H1 (cell line): Measurements from ENCODE around the gene TMEM174. TPM values are rescaled to one million over a fixed set of nuclear protein-coding genes. Genes with fewer than 3 reads are reported as not detected.
A peak's percentile ranks its signal among the peaks of the same experiment; 100 is the strongest.

ENCODE experiments used
- CTCF ChIA-PET: fragments of 300-600 bp; sonication (Branson Sonifier 250); formaldehyde crosslinking; loops from one replicate; lab custom pipeline; 2021; ENCODE audit not compliant: partially characterized antibody; lab: Charles Lee
- POLR2A ChIA-PET: fragments of 300-600 bp; sonication (Branson Sonifier 250); formaldehyde crosslinking; loops from one replicate; lab custom pipeline; 2021; ENCODE audit warnings: inconsistent platforms; ENCODE audit not compliant: partially characterized antibody; lab: Charles Lee
- DNase-seq, 2 experiments: peaks; one replicate each; pipeline versions ENCODE4 v3.0.0 to v3.0.0-alpha.2; 2010 to 2022; ENCODE audit warnings: low spot score in 2 of 2, low read depth in 1 of 2, mixed read lengths in 1 of 2
- FAIRE-seq: peaks from 2 replicates; lab custom pipeline; 2011; peaks lifted over from hg19 to GRCh38; lab: Jason Lieb, UNC
- H2AFZ ChIP-seq: 2 replicates; pipeline ENCODE4 v1.8.1; 2012; ENCODE audit warnings: low read length, inconsistent platforms
- H2AK5ac ChIP-seq: 2 replicates; pipeline ENCODE4 v1.6.1; 2013; ENCODE audit warnings: low read depth, low read length
- H2BK120ac ChIP-seq: replicated peaks from 2 replicates; pipeline ENCODE3; 2013; ENCODE audit warnings: low read depth, low read length, inconsistent platforms
- H2BK12ac ChIP-seq: 2 replicates; pipeline ENCODE4 v1.6.1; 2013; ENCODE audit warnings: low read depth, low read length
- H2BK15ac ChIP-seq: 2 replicates; pipeline ENCODE4 v1.6.1; 2013; ENCODE audit warnings: low read length
- H2BK20ac ChIP-seq: 2 replicates; pipeline ENCODE4 v1.6.1; 2013; ENCODE audit warnings: low read length
- H2BK5ac ChIP-seq: 2 replicates; pipeline ENCODE4 v1.6.1; 2013; ENCODE audit warnings: low read depth, low read length
- H3K14ac ChIP-seq: 2 replicates; pipeline ENCODE4 v1.6.1; 2013; ENCODE audit warnings: inconsistent platforms; ENCODE audit not compliant: insufficient read length
- H3K18ac ChIP-seq: 2 replicates; pipeline ENCODE4 v1.6.1; 2013; ENCODE audit warnings: low read length; ENCODE audit errors: extremely low read depth
- H3K23ac ChIP-seq: 2 replicates; pipeline ENCODE4 v1.6.1; 2013; ENCODE audit warnings: inconsistent platforms; ENCODE audit not compliant: insufficient read length
- H3K23me2 ChIP-seq: 2 replicates; pipeline ENCODE4 v1.6.1; 2013; ENCODE audit warnings: low read depth, low read length
- H3K27ac ChIP-seq: 2 replicates; pipeline ENCODE4 v1.6.1; 2011; ENCODE audit warnings: low read depth, low read length, inconsistent platforms
- H3K27me3 ChIP-seq, 4 experiments: replicated peaks in 1 of 4; 1 replicate in 1 of 4; 2 replicates in 3 of 4; pipeline versions ENCODE4 v1.6.1 to v1.8.1; 2011 to 2013; ENCODE audit warnings: low read length in 3 of 4, mild to moderate bottlenecking in 3 of 4, inconsistent platforms in 2 of 4, mixed read lengths in 2 of 4, moderate library complexity in 1 of 4; ENCODE audit not compliant: control insufficient read depth in 3 of 4, insufficient read depth in 3 of 4; ENCODE audit errors: extremely low read depth in 1 of 4
- H3K36me3 ChIP-seq, 4 experiments: 2 replicates each; pipeline versions ENCODE4 v1.6.1 to v1.8.1; 2011 to 2013; ENCODE audit warnings: mild to moderate bottlenecking in 4 of 4, low read length in 3 of 4, moderate library complexity in 2 of 4, control low read depth in 1 of 4, inconsistent platforms in 1 of 4; ENCODE audit not compliant: insufficient read depth in 4 of 4, control insufficient read depth in 2 of 4
- H3K4ac ChIP-seq: replicated peaks from 2 replicates; pipeline ENCODE3; 2013; ENCODE audit warnings: low read length, low read depth, mixed read lengths, inconsistent platforms; ENCODE audit not compliant: insufficient read length
- H3K4me1 ChIP-seq, 4 experiments: replicated peaks in 1 of 4; 1 replicate in 1 of 4; 2 replicates in 3 of 4; pipeline versions ENCODE4 v1.6.1 to v1.8.1; 2011 to 2013; ENCODE audit warnings: low read length in 3 of 4, inconsistent platforms in 2 of 4, mixed read lengths in 1 of 4; ENCODE audit not compliant: insufficient read depth in 4 of 4, control insufficient read depth in 3 of 4
- H3K4me2 ChIP-seq, 2 experiments: 2 replicates each; pipeline versions ENCODE4 v1.6.1 to v1.8.1; 2011 to 2013; ENCODE audit warnings: low read depth in 2 of 2, low read length in 2 of 2, control low read depth in 1 of 2, inconsistent platforms in 1 of 2, mild to moderate bottlenecking in 1 of 2; ENCODE audit not compliant: insufficient read depth in 1 of 2
- H3K4me3 ChIP-seq, 4 experiments: fragments of 200-600, 300-600 bp in 1 of 4; sonication (generic), shearing (Covaris generic), sonication (Bioruptor Twin) in 1 of 4; 2 replicates each; pipeline versions ENCODE4 v1.5.1 to v1.8.1; 2011 to 2016; ENCODE audit warnings: low read length in 4 of 4, low read depth in 3 of 4, control low read depth in 2 of 4, inconsistent platforms in 2 of 4, mild to moderate bottlenecking in 2 of 4, mixed read lengths in 1 of 4, moderate library complexity in 1 of 4; ENCODE audit not compliant: insufficient read depth in 2 of 4; ENCODE audit errors: extremely low read depth in 1 of 4
- H3K56ac ChIP-seq: replicated peaks from 2 replicates; pipeline ENCODE3; 2013; ENCODE audit warnings: low read depth, mild to moderate bottlenecking, mixed read lengths, low read length, inconsistent platforms; ENCODE audit not compliant: insufficient read length
- H3K79me1 ChIP-seq: 2 replicates; pipeline ENCODE4 v1.6.1; 2013; ENCODE audit warnings: low read depth, low read length, control low read depth
- H3K79me2 ChIP-seq, 2 experiments: 2 replicates each; pipeline versions ENCODE4 v1.6.1 to v1.8.1; 2012 to 2013; ENCODE audit warnings: low read length in 2 of 2, mild to moderate bottlenecking in 2 of 2, inconsistent platforms in 1 of 2; ENCODE audit not compliant: insufficient read depth in 2 of 2, control insufficient read depth in 1 of 2
- H3K9ac ChIP-seq, 4 experiments: replicated peaks in 1 of 4; 1 replicate in 1 of 4; 2 replicates in 3 of 4; pipeline versions ENCODE4 v1.6.1 to v1.8.1; 2011 to 2013; ENCODE audit warnings: low read depth in 3 of 4, low read length in 3 of 4, control low read depth in 2 of 4, mild to moderate bottlenecking in 2 of 4, moderate library complexity in 2 of 4, inconsistent platforms in 1 of 4; ENCODE audit errors: extremely low read depth in 1 of 4
- H3K9me3 ChIP-seq, 2 experiments: 2 replicates each; pipeline versions ENCODE4 v1.6.1 to v1.8.1; 2012 to 2013; ENCODE audit warnings: mild to moderate bottlenecking in 2 of 2, moderate library complexity in 2 of 2, control low read depth in 1 of 2, inconsistent platforms in 1 of 2, low read depth in 1 of 2, low read length in 1 of 2, mixed read lengths in 1 of 2; ENCODE audit not compliant: insufficient read depth in 2 of 2
- H4K20me1 ChIP-seq, 2 experiments: replicated peaks in 1 of 2; 2 replicates each; pipeline versions ENCODE3 to v1.8.1; 2011 to 2013; ENCODE audit warnings: inconsistent platforms in 2 of 2, low read length in 2 of 2, mild to moderate bottlenecking in 1 of 2; ENCODE audit not compliant: insufficient read depth in 2 of 2, control insufficient read depth in 1 of 2
- H4K5ac ChIP-seq: 2 replicates; pipeline ENCODE4 v1.6.1; 2013; ENCODE audit warnings: low read length, low read depth, mixed read lengths, inconsistent platforms; ENCODE audit not compliant: insufficient read length
- H4K8ac ChIP-seq: 2 replicates; pipeline ENCODE4 v1.8.0; 2013; ENCODE audit warnings: mild to moderate bottlenecking, moderate library complexity, low read length, inconsistent platforms; ENCODE audit not compliant: insufficient read depth; ENCODE audit errors: extremely low read depth
- H4K91ac ChIP-seq: replicated peaks from 2 replicates; pipeline ENCODE3; 2013; ENCODE audit warnings: low read length, mixed read lengths, inconsistent platforms; ENCODE audit not compliant: insufficient read length
- GABPA ChIP-seq: IDR thresholded peaks from 2 replicates; pipeline ENCODE4 v1.6.1; 2011; ENCODE audit warnings: mild to moderate bottlenecking, low read length, moderate library complexity, borderline replicate concordance; ENCODE audit not compliant: insufficient read depth
- KDM4A ChIP-seq: IDR thresholded peaks from one replicate; pipeline ENCODE4 v1.7.1; 2012; ENCODE audit warnings: low read depth, mild to moderate bottlenecking, moderate library complexity, low read length, inconsistent platforms; ENCODE audit not compliant: severe bottlenecking
- KDM5A ChIP-seq: fragments of 200-600 bp; IDR thresholded peaks from 2 replicates; pipeline ENCODE4 v1.7.1; 2012; ENCODE audit warnings: mild to moderate bottlenecking, low read length, inconsistent platforms, mixed read lengths
- RAD21 ChIP-seq, 2 experiments: IDR thresholded peaks in 1 of 2; conservative IDR thresholded peaks in 1 of 2; 2 replicates each; pipeline ENCODE4 v1.6.1; 2011; ENCODE audit warnings: low read depth in 2 of 2, low read length in 2 of 2, improper control_type of control experiment in 1 of 2, inconsistent platforms in 1 of 2, mild to moderate bottlenecking in 1 of 2, moderate library complexity in 1 of 2
- SAP30 ChIP-seq: fragments of 300-600 bp; sonication (generic); IDR thresholded peaks from 2 replicates; pipeline ENCODE4 v1.7.1; 2012; ENCODE audit warnings: low read length, moderate library complexity, mild to moderate bottlenecking, inconsistent platforms; ENCODE audit not compliant: insufficient read depth, insufficient replicate concordance
- SIRT6 ChIP-seq: IDR thresholded peaks from one replicate; pipeline ENCODE4 v1.7.1; 2012; ENCODE audit warnings: low read length, inconsistent platforms
- SRF ChIP-seq: IDR thresholded peaks from 2 replicates; pipeline ENCODE4 v1.6.1; 2011; ENCODE audit warnings: mild to moderate bottlenecking, low read depth, low read length, moderate library complexity
- WGBS, 2 experiments: shearing (Covaris generic) in 1 of 2; methylation state at CpG; one replicate each; pipeline versions ENCODE4 v1.1.6 to v1.1.7; 2013 to 2015; ENCODE audit warnings: low lambda C conversion rate in 2 of 2, mixed read lengths in 2 of 2, inconsistent platforms in 1 of 2, low coverage in 1 of 2, missing lambda C conversion rate in 1 of 2; ENCODE audit not compliant: insufficient replicate concordance in 2 of 2, insufficient coverage in 1 of 2, insufficient read length in 1 of 2; ENCODE audit errors: extremely low coverage in 1 of 2, missing lambda C conversion rate in 1 of 2; 5-methylcytosine and 5-hydroxymethylcytosine counted together
- polyA plus RNA-seq, 7 experiments: library from polyadenylated mRNA; depleted of rRNA in 3 of 7; stranded (reverse) in 5 of 7; unstranded in 2 of 7; fragments of >200 nt in 5 of 7; fragments of 200-250 nt in 2 of 7; gene quantifications; 1 replicate in 5 of 7; 2 replicates in 1 of 7; 4 replicates in 1 of 7; pipeline versions ENCODE4 v1.2.1 to v1.2.3, GENCODE V29; 2011 to 2013; ENCODE audit warnings: missing spikeins in 2 of 7, mixed read lengths in 2 of 7
- total RNA-seq: library from RNA; stranded (reverse); fragmentation: NEBNext Ultra II Directional; extraction: Animal tissue kit (Norgen Biotek cat#: 25700); gene quantifications from 2 replicates; pipeline ENCODE4 v1.2.1, GENCODE V29; 2021

The TMEM174 gene
- total and polyA plus RNA-seq, 2 of the 8 experiments (the other 6 are each of a cell fraction or from before 2014, with no cell fraction given): not detected

GRCh38 chr5:73155271-73156222 is 17.4 kb upstream of the TMEM174 start:
- no peaks in the 10 kb centered on the region for H3K79me1 ChIP-seq
- H3K14ac ChIP-seq: no peak overlapping the region
- peak overlapping the region; percentile 15; the same call in 1 of the 2 replicates for H3K18ac ChIP-seq
- 87% methylated on average over 18 of the region's 18 CpGs; no CpG with 5 or more reads in 1 of the 2 experiments for WGBS, 2 experiments
- DNase-seq (no peak), FAIRE-seq (no peak)
- CTCF ChIA-PET: interaction anchor here (0.6 to 1.6 kb wide), 4 partner anchors 15 to 62 kb away, joined by 3 to 8 read pairs (median 3); no protein-coding TSS in a partner anchor
- H4K5ac ChIP-seq: no peak overlapping the region
- H2BK15ac ChIP-seq: no peak overlapping the region
- H2BK12ac ChIP-seq: peak overlapping the region; percentile 70; the same call in 1 of the 2 replicates
- no peaks in the 10 kb centered on the region for H3K79me2 ChIP-seq
- no peaks in the 10 kb centered on the region for H3K36me3 ChIP-seq
- no peaks in the 10 kb centered on the region for H3K23me2 ChIP-seq
- no peak overlapping the region for H3K4ac ChIP-seq
- TF ChIP-seq KDM4A (no peak), SAP30 (no peak), SIRT6 (no peak), RAD21 (IDR thresholded peaks at IDR 0.05 in 1 of 2, conservative IDR thresholded peaks at IDR 0.05 in 1 of 2; ENCODE audit: low read depth in 2 of 2, low read length in 2 of 2) (no peak), SRF (no peak), KDM5A (no peak), GABPA (no peak)
- no peak overlapping the region for H3K23ac ChIP-seq
- no peak overlapping the region for H3K27ac ChIP-seq
- POLR2A ChIA-PET: no interaction called here
- no peak overlapping the region for H3K56ac ChIP-seq
- H2AFZ ChIP-seq: peak overlapping the region; percentile 68; the same call in 1 of the 2 replicates
- H4K91ac ChIP-seq: peak overlapping the region; percentile 29
- no peak overlapping the region for H2BK20ac ChIP-seq
- H2BK5ac ChIP-seq: no peak overlapping the region
- H4K8ac ChIP-seq: peak overlapping the region; percentile 83; the same call in 1 of the 2 replicates
- no peak overlapping the region for H3K9ac ChIP-seq
- H2BK120ac ChIP-seq: no peak overlapping the region
- H3K27me3 ChIP-seq: no peaks in the 10 kb centered on the region
- H2AK5ac ChIP-seq: no peak overlapping the region
- no peaks in the 10 kb centered on the region for H4K20me1 ChIP-seq
- peaks cover 0 to 2% (median under 1%) of the 10 kb centered on the region in 4 experiments; a peak in 1 of 7 replicates for H3K4me1 ChIP-seq
- H3K4me3 ChIP-seq: no peak overlapping the region
- H3K4me2 ChIP-seq: no peak overlapping the region
- no peaks in the 10 kb centered on the region for H3K9me3 ChIP-seq
